Ovary (tissue), 3 donors: Measurements from ENCODE around the gene GRK3.

Experiments
- CTCF ChIP-seq, 3 donors: fragments of 450-650 bp in 2 of 3; fragments of 200-600 bp in 1 of 3; IDR thresholded peaks; one replicate each; pipeline versions ENCODE4 v1.5.1 to v1.8.0; 2016 to 2022; ENCODE audit warnings: antibody characterized with exemption in 3 of 3, mild to moderate bottlenecking in 1 of 3
- EP300 ChIP-seq: sonication (generic); formaldehyde crosslinking; IDR thresholded peaks from one replicate; pipeline ENCODE4 v1.6.1; 2017; ENCODE audit warnings: antibody characterized with exemption
- POLR2A ChIP-seq: fragments of 450-650 bp; IDR thresholded peaks from one replicate; pipeline ENCODE4 v1.6.1; 2017; ENCODE audit warnings: antibody characterized with exemption, mild to moderate bottlenecking, moderate library complexity
- donor health status: DM: no; HTN: no; CAD: no.

GRCh38 chr22:25659413-25659812 is 94.9 kb downstream of the GRK3 start:
- no peak for TF ChIP-seq CTCF (IDR thresholded peaks at IDR 0.05)
- no peak for TF ChIP-seq POLR2A
- TF ChIP-seq EP300 = no peak
